MM.1S (cell line): ENCODE data around the gene OR10H5.
"Not testable (repeated sequence)": the region's sequence is repeated elsewhere in the genome, so short reads cannot be mapped to it uniquely, and the experiment has no call there.

Source experiments
- DNase-seq: peaks from one replicate; pipeline ENCODE4 v3.0.0-alpha.2; 2015
- H2AFZ ChIP-seq: fragments of 300-600 bp; sonication (generic); 2 replicates; pipeline ENCODE4 v1.6.0; 2016; ENCODE audit warnings: antibody characterized with exemption, low read length
- H3F3A ChIP-seq: fragments of 300-600 bp; sonication (generic); 2 replicates; pipeline ENCODE4 v1.6.1; 2016; ENCODE audit warnings: mild to moderate bottlenecking, antibody characterized with exemption, low read length, moderate library complexity, mixed read lengths; ENCODE audit not compliant: insufficient read depth
- H3K27ac ChIP-seq: fragments of 300-600 bp; sonication (generic); 2 replicates; pipeline ENCODE4 v1.5.1; 2016; ENCODE audit warnings: mild to moderate bottlenecking, low read length
- H3K27me3 ChIP-seq: fragments of 300-600 bp; sonication (generic); replicated peaks from 2 replicates; pipeline ENCODE4 v1.6.0; 2016; ENCODE audit warnings: low read length; ENCODE audit not compliant: insufficient read depth
- H3K36me3 ChIP-seq: fragments of 300-600 bp; sonication (generic); replicated peaks from 2 replicates; pipeline ENCODE4 v1.6.1; 2016; ENCODE audit warnings: mild to moderate bottlenecking, low read length, mixed read lengths; ENCODE audit not compliant: insufficient read depth
- H3K4me1 ChIP-seq: fragments of 300-600 bp; sonication (generic); 2 replicates; pipeline ENCODE4 v1.6.1; 2016; ENCODE audit warnings: low read length, mixed read lengths
- H3K4me2 ChIP-seq: fragments of 300-600 bp; sonication (generic); 2 replicates; pipeline ENCODE4 v1.6.0; 2016; ENCODE audit warnings: low read depth, low read length
- H3K4me3 ChIP-seq: fragments of 300-600 bp; sonication (generic); 2 replicates; pipeline ENCODE4 v1.5.1; 2016; ENCODE audit warnings: low read length, mixed read lengths
- H3K79me2 ChIP-seq: fragments of 300-600 bp; sonication (generic); 2 replicates; pipeline ENCODE4 v1.6.1; 2016; ENCODE audit warnings: mixed run types, low read length, mixed read lengths
- H3K9ac ChIP-seq: fragments of 300-600 bp; sonication (generic); 2 replicates; pipeline ENCODE4 v1.6.1; 2016; ENCODE audit warnings: low read length, mixed read lengths
- H3K9me2 ChIP-seq: fragments of 300-600 bp; sonication (generic); replicated peaks from 2 replicates; pipeline ENCODE4 v1.6.1; 2016; ENCODE audit warnings: mild to moderate bottlenecking, low read length, mixed read lengths; ENCODE audit not compliant: insufficient read depth
- H3K9me3 ChIP-seq: fragments of 300-600 bp; sonication (generic); replicated peaks from 2 replicates; pipeline ENCODE4 v1.6.1; 2016; ENCODE audit warnings: mild to moderate bottlenecking, low read length, mixed read lengths; ENCODE audit not compliant: insufficient read depth
- H4K20me1 ChIP-seq: fragments of 300-600 bp; sonication (generic); 2 replicates; pipeline ENCODE4 v1.6.1; 2016; ENCODE audit warnings: mild to moderate bottlenecking, low read length, moderate library complexity, mixed read lengths; ENCODE audit not compliant: insufficient read depth
- EZH2 ChIP-seq: fragments of 300-600 bp; sonication (generic); optimal IDR thresholded peaks from 2 replicates; pipeline ENCODE3; 2017; ENCODE audit warnings: low read depth, mild to moderate bottlenecking, antibody characterized with exemption, low read length, mixed read lengths
- EZH2phosphoT487 ChIP-seq: fragments of 300-600 bp; sonication (generic); IDR thresholded peaks from 2 replicates; pipeline ENCODE4 v1.6.1; 2018; ENCODE audit warnings: antibody characterized with exemption, low read length
- TF ChIP-seq, protein P1 (sequence below): fragments of 300-600 bp; sonication (generic); IDR thresholded peaks from 2 replicates; pipeline ENCODE4 v1.5.1; 2016; ENCODE audit warnings: antibody characterized with exemption, low read length, mixed read lengths

Gene OR10H5

DNA sequence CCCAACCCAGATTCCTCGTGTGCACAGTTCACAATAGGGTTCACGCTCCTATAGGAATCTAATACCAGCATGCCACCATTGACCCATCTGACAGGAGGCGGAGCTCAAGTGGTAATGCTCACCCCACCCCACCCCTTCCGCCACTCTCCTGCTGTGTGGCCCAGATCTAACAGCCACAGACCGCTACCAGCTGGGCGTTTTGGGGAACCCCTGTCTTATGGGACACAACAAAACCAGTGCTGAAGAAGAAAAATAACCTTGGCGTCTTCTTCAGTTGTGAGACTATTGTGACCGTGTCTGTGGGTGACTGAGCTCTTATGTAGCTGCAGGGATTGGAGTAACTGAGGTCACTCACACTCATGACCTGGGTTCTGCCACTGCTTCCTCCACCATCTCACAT, 33.2 kb downstream of the OR10H5 start:
- Histone ChIP-seq H3K79me2 (no peaks in the 10 kb centered on the region), H3K4me2 (no peak overlapping the region), H3K36me3 (no peaks in the 10 kb centered on the region), H3K9me2 (no peaks in the 10 kb centered on the region), H3K27me3 (peaks cover 91% of the 10 kb centered on the region), H2AFZ (no peak overlapping the region), H3K4me1 (no peaks in the 10 kb centered on the region), H4K20me1 (no peaks in the 10 kb centered on the region), H3K9ac (no peak overlapping the region), H3F3A (no peaks in the 10 kb centered on the region), H3K27ac (no peak overlapping the region), H3K9me3 (no peaks in the 10 kb centered on the region), H3K4me3 (no peak overlapping the region)
- DNase-seq, result no peak
- TF ChIP-seq, protein P1, sequence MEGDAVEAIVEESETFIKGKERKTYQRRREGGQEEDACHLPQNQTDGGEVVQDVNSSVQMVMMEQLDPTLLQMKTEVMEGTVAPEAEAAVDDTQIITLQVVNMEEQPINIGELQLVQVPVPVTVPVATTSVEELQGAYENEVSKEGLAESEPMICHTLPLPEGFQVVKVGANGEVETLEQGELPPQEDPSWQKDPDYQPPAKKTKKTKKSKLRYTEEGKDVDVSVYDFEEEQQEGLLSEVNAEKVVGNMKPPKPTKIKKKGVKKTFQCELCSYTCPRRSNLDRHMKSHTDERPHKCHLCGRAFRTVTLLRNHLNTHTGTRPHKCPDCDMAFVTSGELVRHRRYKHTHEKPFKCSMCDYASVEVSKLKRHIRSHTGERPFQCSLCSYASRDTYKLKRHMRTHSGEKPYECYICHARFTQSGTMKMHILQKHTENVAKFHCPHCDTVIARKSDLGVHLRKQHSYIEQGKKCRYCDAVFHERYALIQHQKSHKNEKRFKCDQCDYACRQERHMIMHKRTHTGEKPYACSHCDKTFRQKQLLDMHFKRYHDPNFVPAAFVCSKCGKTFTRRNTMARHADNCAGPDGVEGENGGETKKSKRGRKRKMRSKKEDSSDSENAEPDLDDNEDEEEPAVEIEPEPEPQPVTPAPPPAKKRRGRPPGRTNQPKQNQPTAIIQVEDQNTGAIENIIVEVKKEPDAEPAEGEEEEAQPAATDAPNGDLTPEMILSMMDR, result no peak
- TF ChIP-seq EZH2phosphoT487 (no peak), EZH2 (no peak)

DNA sequence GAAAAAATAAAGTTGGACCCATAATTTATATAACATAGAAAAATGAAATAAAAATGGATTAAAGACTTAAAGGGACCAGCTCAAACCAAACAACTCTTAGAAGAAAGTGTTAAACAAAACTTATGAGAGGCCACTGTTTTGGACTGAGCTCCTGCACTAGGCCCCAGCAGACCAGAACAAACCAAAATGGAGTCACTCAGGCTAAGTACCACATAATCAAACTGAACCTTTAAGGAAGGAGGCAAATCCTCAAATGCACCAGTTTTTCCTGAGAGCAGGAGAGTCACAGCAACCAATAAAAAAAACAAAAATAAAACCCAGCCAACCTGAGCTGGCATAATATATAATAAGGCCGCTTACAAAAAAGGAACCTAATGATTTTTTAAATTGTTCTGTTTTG, 38.3 kb downstream of the OR10H5 start:
- no peak for TF ChIP-seq EZH2phosphoT487
- no peak for TF ChIP-seq EZH2
- TF ChIP-seq, protein P1, result no peak
- Histone ChIP-seq H3K9me2 (no peaks in the 10 kb centered on the region), H3K9ac (no peak overlapping the region)

DNA sequence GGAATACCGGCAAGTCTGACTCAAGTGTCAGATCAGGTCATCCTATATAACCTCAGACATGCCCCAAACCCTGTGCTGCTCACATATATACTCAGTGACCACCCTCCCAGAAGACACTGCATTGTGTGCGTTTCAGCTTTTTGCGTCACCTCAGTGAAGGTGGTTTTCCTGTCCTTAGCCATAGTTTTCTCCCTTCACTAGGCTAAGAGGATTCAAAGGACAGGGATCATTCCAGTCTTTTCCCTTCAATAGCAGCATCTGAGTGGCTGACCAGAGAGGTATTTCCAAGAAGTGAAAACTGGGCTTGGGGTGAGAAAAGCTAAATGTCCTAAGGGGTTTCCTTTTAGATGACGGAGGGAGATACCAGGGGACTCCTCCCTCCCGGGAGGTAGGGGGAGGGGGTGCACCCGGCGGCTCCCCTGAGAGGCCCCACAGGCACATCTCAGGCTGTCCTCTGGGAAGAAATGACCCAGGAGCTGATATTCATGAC, 40.7 kb downstream of the OR10H5 start:
- H4K20me1 ChIP-seq, result no peaks in the 10 kb centered on the region
- H3K9me3 ChIP-seq, result no peaks in the 10 kb centered on the region
- H3K9ac ChIP-seq, result no peak overlapping the region
- H3K4me1 ChIP-seq, result no peaks in the 10 kb centered on the region
- H2AFZ ChIP-seq, result no peak overlapping the region
- H3K36me3 ChIP-seq, result no peaks in the 10 kb centered on the region
- H3K4me3 ChIP-seq, result no peak overlapping the region
- H3F3A ChIP-seq, result no peaks in the 10 kb centered on the region
- H3K4me2 ChIP-seq, result no peak overlapping the region
- H3K79me2 ChIP-seq, result no peaks in the 10 kb centered on the region
- no peaks in the 10 kb centered on the region for H3K9me2 ChIP-seq
- DNase-seq, result no peak
- TF ChIP-seq, protein P1, result no peak
- TF ChIP-seq EZH2 (no peak), EZH2phosphoT487 (no peak)
- no peak overlapping the region for H3K27ac ChIP-seq
- peaks cover 95% of the 10 kb centered on the region for H3K27me3 ChIP-seq

More for the DNA sequence above, 38.3 kb downstream of the OR10H5 start:
- no peaks in the 10 kb centered on the region for H3F3A ChIP-seq
- no peak overlapping the region for H2AFZ ChIP-seq
- H3K4me3 ChIP-seq, result no peak overlapping the region
- no peaks in the 10 kb centered on the region for H3K79me2 ChIP-seq
- no peak overlapping the region for H3K4me2 ChIP-seq
- H3K4me1 ChIP-seq, result no peaks in the 10 kb centered on the region
- H3K27me3 ChIP-seq, result peaks cover 92% of the 10 kb centered on the region
- no peaks in the 10 kb centered on the region for H3K9me3 ChIP-seq
- H3K36me3 ChIP-seq, result no peaks in the 10 kb centered on the region
- DNase-seq, result no peak
- H4K20me1 ChIP-seq, result no peaks in the 10 kb centered on the region
- no peak overlapping the region for H3K27ac ChIP-seq

DNA sequence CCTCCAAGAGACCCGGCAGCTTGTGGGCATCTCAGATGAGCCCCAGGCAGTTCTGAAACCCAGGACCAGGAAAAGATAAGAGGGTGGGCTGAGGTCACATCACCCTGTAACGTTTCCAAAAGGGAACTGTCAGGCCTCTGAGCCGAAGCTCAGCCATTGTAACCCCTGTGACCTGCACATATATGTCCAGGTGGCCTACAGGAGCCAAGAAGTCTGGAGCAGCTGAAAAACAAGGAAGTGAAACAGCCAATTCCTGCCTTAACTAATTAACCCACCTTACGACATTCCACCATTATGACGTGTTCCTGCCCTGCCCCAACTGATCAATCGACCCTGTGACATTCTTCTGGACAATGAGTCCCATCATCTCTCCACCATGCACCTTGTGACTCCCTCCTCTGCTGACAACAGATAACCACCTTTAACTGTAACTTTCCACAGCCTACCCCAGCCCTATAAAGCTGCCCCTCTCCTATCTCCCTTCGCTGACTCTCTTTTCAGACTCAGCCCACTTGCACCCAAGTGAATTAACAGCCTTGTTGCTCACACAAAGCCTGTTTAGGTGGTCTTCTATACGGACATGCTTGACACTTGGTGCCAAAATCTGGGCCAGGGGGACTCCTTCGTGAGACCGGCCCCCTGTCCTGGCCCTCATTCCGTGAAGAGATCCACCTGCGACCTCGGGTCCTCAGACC, 41.3 kb downstream of the OR10H5 start:
- DNase-seq, H4K20me1 ChIP-seq, H3K4me1 ChIP-seq, H3K4me2 ChIP-seq, H3K4me3 ChIP-seq, H3K36me3 ChIP-seq, H2AFZ ChIP-seq, H3K79me2 ChIP-seq, H3K27ac ChIP-seq, H3K9me2 ChIP-seq, H3K9ac ChIP-seq, H3F3A ChIP-seq, H3K9me3 ChIP-seq: not testable (repeated sequence)
- peaks cover 95% of the 10 kb centered on the region for H3K27me3 ChIP-seq
